Ectodermal cell (in vitro differentiated cells): ENCODE measurements around the gene NEUROD1.

ENCODE experiments used
- H3K27ac ChIP-seq: 2 replicates; pipeline ENCODE4 v1.7.0; 2013; ENCODE audit warnings: mild to moderate bottlenecking, low read depth, low read length; ENCODE audit not compliant: insufficient read depth, poor library complexity, severe bottlenecking
- H3K27me3 ChIP-seq: 2 replicates; pipeline ENCODE4 v1.7.0; 2013; ENCODE audit warnings: mild to moderate bottlenecking, low read length; ENCODE audit not compliant: insufficient read depth, control insufficient read depth, poor library complexity, severe bottlenecking
- H3K36me3 ChIP-seq: one replicate; pipeline ENCODE4 v1.7.0; 2013; ENCODE audit warnings: low read length; ENCODE audit not compliant: control insufficient read depth, insufficient read depth
- H3K4me1 ChIP-seq: one replicate; pipeline ENCODE4 v1.7.0; 2013; ENCODE audit warnings: low read length; ENCODE audit not compliant: control insufficient read depth, insufficient read depth
- H3K4me3 ChIP-seq: 2 replicates; pipeline ENCODE4 v1.7.0; 2013; ENCODE audit warnings: low read depth, low read length, control low read depth; ENCODE audit not compliant: insufficient read depth
- H3K9me3 ChIP-seq: 2 replicates; pipeline ENCODE4 v1.7.0; 2013; ENCODE audit warnings: mild to moderate bottlenecking, low read length, moderate library complexity; ENCODE audit not compliant: control insufficient read depth
- WGBS, 2 experiments: methylation state at CpG; one replicate each; pipeline ENCODE4 v1.1.7; 2013; ENCODE audit warnings: missing lambda C conversion rate in 2 of 2; 5-methylcytosine and 5-hydroxymethylcytosine counted together

Gene NEUROD1

DNA sequence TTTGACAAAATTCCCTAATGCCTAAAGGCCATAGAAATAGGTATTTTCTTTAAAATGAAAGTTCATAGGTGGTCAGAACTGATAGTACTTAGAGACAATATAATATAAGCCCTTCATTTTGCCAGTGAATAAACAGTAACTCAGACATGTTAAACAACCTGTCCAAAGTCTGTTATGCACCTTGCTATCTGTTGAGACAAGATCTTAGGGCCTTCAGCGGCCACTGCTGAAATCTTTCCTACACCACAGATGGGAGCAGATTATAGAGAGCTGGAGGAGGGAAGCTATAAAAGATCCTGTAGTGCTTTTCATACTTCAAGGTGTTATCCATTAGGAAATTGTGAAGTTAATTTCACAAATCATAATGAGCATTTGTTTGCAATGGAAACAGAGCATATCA lies 37.2 kb downstream of the NEUROD1 start:
- 83 to 94% methylated on average over 1 of the region's 1 CpG for WGBS, 2 experiments

DNA sequence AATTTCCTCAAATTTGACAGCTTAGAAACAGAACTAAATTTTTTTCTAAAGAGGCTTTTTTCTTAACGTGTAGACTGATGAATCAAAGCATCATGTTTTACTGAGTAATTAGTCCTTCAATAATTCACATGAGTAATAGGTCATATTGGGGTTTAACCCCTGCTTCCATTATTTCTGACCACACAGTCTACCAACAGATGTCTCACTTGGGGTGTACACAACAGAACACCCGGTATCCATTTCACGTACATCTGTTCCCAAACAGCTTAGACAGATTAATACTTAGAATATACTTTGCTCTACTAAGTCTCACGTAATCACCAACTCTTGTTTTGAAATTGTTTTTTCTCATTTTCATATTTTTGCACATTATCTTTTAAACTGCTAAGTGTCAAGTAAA lies 38.2 kb downstream of the NEUROD1 start:
- 87 to 93% methylated on average over 3 to 4 of the region's 4 CpGs for WGBS, 2 experiments
- Histone ChIP-seq H3K4me1 (no peaks in the 10 kb centered on the region), H3K9me3 (no peaks in the 10 kb centered on the region), H3K4me3 (no peak overlapping the region), H3K36me3 (no peaks in the 10 kb centered on the region), H3K27ac (no peak overlapping the region), H3K27me3 (no peaks in the 10 kb centered on the region)

More for the DNA sequence above, 37.2 kb downstream of the NEUROD1 start:
- Histone ChIP-seq H3K4me1 (no peaks in the 10 kb centered on the region), H3K27ac (no peak overlapping the region), H3K9me3 (no peaks in the 10 kb centered on the region), H3K36me3 (no peaks in the 10 kb centered on the region), H3K27me3 (no peaks in the 10 kb centered on the region), H3K4me3 (no peak overlapping the region)

DNA sequence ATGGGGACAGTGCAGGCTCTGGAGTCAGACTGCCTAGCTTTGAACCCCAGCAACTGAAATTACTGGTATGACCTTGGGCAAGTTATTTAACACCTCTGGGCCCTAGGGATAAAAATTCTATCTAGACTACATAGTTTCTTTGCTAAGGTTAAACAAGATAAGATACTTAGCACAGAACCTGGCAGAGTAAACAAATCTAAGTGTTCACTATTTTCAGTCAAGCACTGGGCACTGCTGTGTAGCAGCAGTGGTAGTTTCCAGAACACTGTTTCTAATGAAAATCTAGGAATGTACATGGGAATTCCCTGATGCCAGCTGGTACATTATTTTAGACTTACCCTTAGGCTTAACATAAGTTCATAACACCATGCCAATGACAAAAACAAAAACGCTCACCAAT lies 40.6 kb downstream of the NEUROD1 start:
- 0% methylated on average over 1 of the region's 1 CpG for WGBS, 2 experiments
- no peaks in the 10 kb centered on the region for H3K36me3 ChIP-seq
- H3K4me3 ChIP-seq: no peak overlapping the region
- no peaks in the 10 kb centered on the region for H3K4me1 ChIP-seq
- no peaks in the 10 kb centered on the region for H3K9me3 ChIP-seq
- no peaks in the 10 kb centered on the region for H3K27me3 ChIP-seq
- no peak overlapping the region for H3K27ac ChIP-seq

DNA sequence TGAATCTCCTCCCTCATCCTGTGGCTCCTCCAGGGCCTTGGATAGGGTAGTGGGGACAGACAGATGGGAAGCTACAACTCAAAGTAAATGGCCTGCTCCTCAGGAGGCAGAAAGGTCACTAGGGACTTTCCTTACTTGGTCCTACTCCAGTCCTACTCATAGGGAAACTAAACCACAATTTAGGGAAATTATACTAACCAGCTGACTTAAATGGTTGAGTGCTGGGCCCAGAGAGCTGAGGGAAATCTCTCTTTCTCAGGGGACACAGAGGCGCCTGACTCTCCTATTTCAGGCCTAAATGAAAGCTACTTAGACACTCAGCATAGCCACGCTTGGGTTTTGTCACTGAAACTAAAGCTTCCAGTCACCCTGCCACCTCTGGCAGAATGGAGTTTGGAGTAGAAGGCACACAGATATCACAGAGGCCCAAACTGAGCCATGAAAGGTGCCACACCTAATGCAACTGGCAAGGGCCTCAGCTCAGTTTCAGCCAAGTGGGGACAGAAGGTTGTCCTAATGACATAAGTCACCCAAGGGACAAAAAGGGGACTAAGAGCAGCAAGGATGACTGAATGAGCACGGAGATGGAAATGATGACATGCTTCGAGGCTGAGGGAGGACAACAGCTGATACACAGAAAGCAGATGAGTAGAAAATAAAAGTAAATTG lies 47.5 kb downstream of the NEUROD1 start:
- H3K27ac ChIP-seq: no peak overlapping the region
- H3K4me1 ChIP-seq: no peaks in the 10 kb centered on the region
- H3K27me3 ChIP-seq: no peaks in the 10 kb centered on the region
- H3K36me3 ChIP-seq: no peaks in the 10 kb centered on the region
- WGBS, 2 experiments: 92 to 94% methylated on average over 4 of the region's 4 CpGs
- no peaks in the 10 kb centered on the region for H3K9me3 ChIP-seq
- H3K4me3 ChIP-seq: no peak overlapping the region

DNA sequence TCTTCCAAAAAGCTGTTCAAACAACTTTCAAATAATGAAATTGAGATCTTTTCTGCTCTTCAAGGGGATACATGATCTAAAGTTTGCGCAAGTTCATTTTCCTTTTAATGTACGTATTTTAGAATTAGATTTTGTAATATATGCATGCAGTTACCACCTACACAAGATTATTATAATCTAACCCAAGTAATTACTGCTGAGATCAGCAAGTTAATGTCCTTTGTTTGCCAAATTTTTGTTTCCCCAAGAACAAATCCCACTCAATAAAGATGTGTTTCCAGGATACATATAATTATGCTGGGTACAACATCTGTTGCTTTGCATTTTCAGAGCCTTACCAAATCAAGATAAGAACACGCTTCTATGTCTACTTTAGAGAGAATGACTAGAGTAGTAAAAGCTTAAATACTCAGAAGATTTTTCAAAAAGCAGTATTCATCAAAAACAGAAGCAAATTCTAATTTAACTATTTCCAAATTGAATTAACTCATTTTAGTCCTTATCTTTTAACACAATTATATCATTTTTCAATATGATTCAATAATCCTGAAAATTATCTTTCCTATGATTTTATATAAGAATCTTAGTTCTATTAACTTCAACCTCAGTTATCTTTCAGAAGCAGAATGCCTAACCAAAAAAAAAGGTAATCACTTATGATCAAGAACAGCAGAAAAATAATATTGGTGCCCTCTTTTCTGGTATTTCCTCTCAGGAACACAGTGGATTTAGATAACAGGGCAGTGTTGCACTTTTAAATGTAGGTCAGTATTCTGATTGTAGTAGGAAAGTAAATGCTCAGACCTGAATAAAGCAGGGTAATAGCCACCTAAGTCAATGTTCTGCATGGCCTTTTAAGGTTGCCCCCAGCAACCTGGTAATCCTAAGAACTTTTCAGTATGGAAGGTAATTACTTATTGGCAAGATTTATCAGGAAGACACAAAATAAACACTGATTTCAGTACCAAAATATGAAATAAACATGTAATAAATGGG lies 51.4 kb downstream of the NEUROD1 start:
- no peaks in the 10 kb centered on the region for H3K9me3 ChIP-seq
- no peaks in the 10 kb centered on the region for H3K36me3 ChIP-seq
- no peak overlapping the region for H3K27ac ChIP-seq
- H3K27me3 ChIP-seq: no peaks in the 10 kb centered on the region
- 100% methylated on average over 1 of the region's 3 CpGs; no CpG with 5 or more reads in 1 of the 2 experiments for WGBS, 2 experiments
- H3K4me1 ChIP-seq: no peaks in the 10 kb centered on the region
- no peak overlapping the region for H3K4me3 ChIP-seq

DNA sequence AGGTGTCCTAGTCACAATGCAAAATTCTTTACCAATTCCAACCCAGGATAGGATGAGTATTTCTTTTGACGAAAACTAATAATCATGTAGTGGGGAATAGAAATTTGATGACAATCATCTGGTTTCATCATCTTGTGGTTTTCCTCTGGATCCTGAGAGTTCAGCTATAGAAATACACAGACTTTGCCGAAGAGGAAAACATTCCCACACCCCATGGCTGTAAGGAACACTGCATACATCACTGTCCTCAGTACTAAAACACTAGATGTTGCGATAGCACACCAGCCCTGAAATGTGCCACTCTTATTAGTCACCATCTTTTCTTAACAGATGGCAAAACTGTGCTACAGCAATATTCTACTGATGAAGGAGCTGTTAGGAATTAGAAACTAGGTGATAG lies 52.8 kb downstream of the NEUROD1 start:
- WGBS, 2 experiments: 92 to 93% methylated on average over 3 of the region's 3 CpGs
- H3K36me3 ChIP-seq: no peaks in the 10 kb centered on the region
- H3K27me3 ChIP-seq: no peaks in the 10 kb centered on the region
- H3K27ac ChIP-seq: no peak overlapping the region
- no peaks in the 10 kb centered on the region for H3K4me1 ChIP-seq
- H3K4me3 ChIP-seq: no peak overlapping the region
- H3K9me3 ChIP-seq: no peaks in the 10 kb centered on the region

DNA sequence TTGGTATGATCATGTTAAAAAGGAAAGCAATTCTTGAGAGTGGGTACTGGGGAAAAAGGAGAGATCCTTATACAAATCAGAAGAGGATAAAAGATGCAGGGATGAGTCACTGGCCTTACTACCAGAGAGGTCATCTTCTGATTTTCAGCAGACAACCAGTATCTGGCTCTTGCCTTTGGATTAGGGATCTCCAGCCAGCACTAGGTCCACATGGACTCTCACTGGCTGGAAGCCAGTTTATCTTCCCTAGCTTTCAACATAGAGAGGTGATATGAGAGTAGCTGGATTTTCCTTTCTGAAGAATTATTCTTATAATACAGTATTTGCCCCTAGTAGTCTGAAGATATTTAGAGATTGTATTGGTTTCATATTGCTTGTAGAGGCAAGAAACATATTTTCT lies 53.6 kb downstream of the NEUROD1 start:
- no peaks in the 10 kb centered on the region for H3K36me3 ChIP-seq
- no peak overlapping the region for H3K4me3 ChIP-seq
- H3K27ac ChIP-seq: no peak overlapping the region
- no peaks in the 10 kb centered on the region for H3K27me3 ChIP-seq
- H3K9me3 ChIP-seq: no peaks in the 10 kb centered on the region
- no peaks in the 10 kb centered on the region for H3K4me1 ChIP-seq
